Amniotic epithelial cell (primary cell): ENCODE data around the gene HEPHL1.
"Not testable (repeated sequence)": the region's sequence is repeated elsewhere in the genome, so short reads cannot be mapped to it uniquely, and the experiment has no call there.

Experiments
- DNase-seq: peaks from one replicate; pipeline ENCODE4 v3.0.0-alpha.2; 2010; ENCODE audit warnings: low read depth

HEPHL1 gene

GRCh38 chr11:94151903-94152677 is 130.9 kb downstream of the HEPHL1 start:
- peak; percentile 84 for DNase-seq

DNA sequence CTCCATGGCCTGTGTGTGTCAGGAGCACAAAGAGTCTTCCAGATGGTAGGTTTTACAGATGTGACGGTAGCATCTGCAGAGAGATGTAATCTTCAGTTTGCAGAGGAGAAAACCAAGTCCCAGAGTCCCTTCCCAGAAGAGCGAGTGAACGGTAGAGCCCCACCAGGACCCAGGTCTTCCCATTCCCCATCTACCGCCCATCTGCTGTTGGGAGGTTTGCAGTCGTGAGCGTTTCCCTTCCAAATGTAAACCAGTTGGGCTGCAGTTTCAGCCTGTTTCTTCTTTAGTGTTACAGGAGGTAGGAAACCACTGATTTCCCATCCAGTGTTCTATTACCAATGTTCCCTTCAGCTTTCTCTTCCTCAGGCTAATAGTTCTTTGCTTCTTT is 131.5 kb downstream of the HEPHL1 start:
- no peak for DNase-seq

- no peak for DNase-seq
Observed at GRCh38 chr11:94153320-94153719, 132.2 kb downstream of the HEPHL1 start.

DNA sequence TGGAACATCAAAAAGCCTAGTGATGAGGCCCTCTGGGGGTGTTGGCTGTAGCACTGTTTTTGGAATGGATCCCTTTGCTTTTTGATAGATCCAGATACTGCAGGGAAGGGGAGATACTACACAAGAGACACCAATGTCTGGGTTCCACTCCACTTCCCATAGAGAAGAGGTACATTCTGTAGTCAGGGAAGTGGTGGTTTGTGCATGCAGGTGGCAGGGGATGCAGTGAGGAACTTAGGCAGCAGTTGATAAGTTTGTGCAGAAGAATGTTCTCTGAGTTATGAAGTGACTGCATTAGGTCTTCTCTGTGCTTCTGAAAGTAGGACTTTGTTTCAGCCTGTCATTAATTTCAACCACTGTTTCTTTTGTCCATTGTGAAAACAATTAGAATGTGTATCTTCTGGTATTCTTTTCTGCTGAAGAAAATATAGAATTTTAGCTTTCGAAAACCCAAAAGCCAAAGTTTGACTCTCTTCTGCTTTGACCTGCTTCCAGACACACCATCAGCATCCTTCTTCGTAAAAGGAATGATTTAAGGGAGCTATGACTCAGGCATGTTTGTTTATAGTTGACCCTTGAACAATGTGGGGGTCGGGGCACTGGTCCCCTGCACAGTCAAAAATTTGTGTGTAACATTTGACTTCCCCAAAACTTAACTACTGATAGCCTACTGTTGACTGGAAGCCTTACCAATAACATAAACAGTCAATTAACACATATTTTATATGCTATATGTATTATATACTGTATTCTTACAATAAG is 133.1 kb downstream of the HEPHL1 start:
- DNase-seq, result no peak

DNA sequence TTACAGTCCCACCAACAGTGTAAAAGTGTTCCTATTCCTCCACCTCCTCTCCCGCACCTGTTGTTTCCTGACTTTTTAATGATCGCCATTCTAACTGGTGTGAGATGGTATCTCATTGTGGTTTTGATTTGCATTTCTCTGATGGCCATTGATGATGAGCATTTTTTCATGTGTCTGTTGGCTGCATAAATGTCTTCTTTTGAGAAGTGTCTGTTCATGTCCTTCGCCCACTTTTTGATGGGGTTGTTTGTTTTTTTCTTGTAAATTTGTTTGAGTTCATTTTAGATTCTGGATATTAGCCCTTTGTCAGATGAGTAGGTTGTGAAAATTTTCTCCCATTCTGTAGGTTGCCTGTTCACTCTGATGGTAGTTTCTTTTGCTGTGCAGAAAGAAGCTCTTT is 136.2 kb downstream of the HEPHL1 start:
- DNase-seq, result not testable (repeated sequence)
